HEK293T (cell line): ENCODE results near the gene SLC40A1.

Experiments
- ARNT ChIP-seq: fragments of 450-650 bp; IDR thresholded peaks from 2 replicates; pipeline ENCODE4 v1.6.1; 2017; ENCODE audit warnings: mild to moderate bottlenecking
- FOXK2 ChIP-seq: fragments of 450-650 bp; IDR thresholded peaks from 2 replicates; pipeline ENCODE4 v1.6.1; 2016; ENCODE audit warnings: mild to moderate bottlenecking
- FOXM1 ChIP-seq: fragments of 450-650 bp; IDR thresholded peaks from 2 replicates; pipeline ENCODE4 v1.6.1; 2017; ENCODE audit warnings: mild to moderate bottlenecking, borderline replicate concordance
- SUZ12 ChIP-seq: fragments of 450-650 bp; IDR thresholded peaks from 2 replicates; pipeline ENCODE4 v1.6.1; 2016; ENCODE audit warnings: mild to moderate bottlenecking

- no peak for TF ChIP-seq FOXM1
- TF ChIP-seq SUZ12: no peak
- TF ChIP-seq FOXK2: no peak
- TF ChIP-seq ARNT: no peak
These were observed 38.3 kb downstream of the SLC40A1 start for GRCh38 chr2:189542145-189542882.
